ENCODE measurements around the gene PHF21B.
"Not testable (repeated sequence)": the region's sequence is repeated elsewhere in the genome, so short reads cannot be mapped to it uniquely, and the experiment has no call there.

Gene PHF21B

GRCh38 chr22:45009606-45010531 is at the start of gene PHF21B:
Gene PHF21B, minus strand, starts transcription at chr22:45010005. Its CDS starts 456 bp downstream, at chr22:45009549.
- intact Hi-C loops (cut with micrococcal nuclease) = no loop called here
- peak within 1 kb of the TSS; percentile 63 for H3K4me3 Mint-ChIP-seq
- H3K4me1 Mint-ChIP-seq (ENCODE audit: low read depth) = peaks cover 5% of the 10 kb centered on the region
- H3K36me3 Mint-ChIP-seq (ENCODE audit: low read depth) = no peaks in the 10 kb centered on the region
- no peak within 1 kb of the TSS for H3K27ac Mint-ChIP-seq
- peaks cover 78% of the 10 kb centered on the region for H3K27me3 Mint-ChIP-seq
- H3K9me3 Mint-ChIP-seq = no peaks in the 10 kb centered on the region

GRCh38 chr22:45059296-45059695 is 49.5 kb upstream of the PHF21B start:
- H3K27ac Mint-ChIP-seq = no peak overlapping the region
- H3K36me3 Mint-ChIP-seq (ENCODE audit: low read depth) = no peaks in the 10 kb centered on the region

GRCh38 chr22:45058622-45058912 is 48.8 kb upstream of the PHF21B start:
- peaks cover 4% of the 10 kb centered on the region for H3K27me3 Mint-ChIP-seq
- no peaks in the 10 kb centered on the region for H3K4me1 Mint-ChIP-seq (ENCODE audit: low read depth)
- H3K36me3 Mint-ChIP-seq (ENCODE audit: low read depth) = no peaks in the 10 kb centered on the region
- intact Hi-C loops (cut with micrococcal nuclease) = no loop called here
- no peak overlapping the region for H3K27ac Mint-ChIP-seq
- no peak overlapping the region for H3K4me3 Mint-ChIP-seq
- H3K9me3 Mint-ChIP-seq = no peaks in the 10 kb centered on the region

More at GRCh38 chr22:45059296-45059695, 49.5 kb upstream of the PHF21B start:
- H3K4me1 Mint-ChIP-seq (ENCODE audit: low read depth) = no peaks in the 10 kb centered on the region
- intact Hi-C loops (cut with micrococcal nuclease) = no loop called here
- H3K9me3 Mint-ChIP-seq = no peaks in the 10 kb centered on the region
- H3K27me3 Mint-ChIP-seq = peaks cover 4% of the 10 kb centered on the region
- H3K4me3 Mint-ChIP-seq = no peak overlapping the region

GRCh38 chr22:45055936-45056335 is 46.1 kb upstream of the PHF21B start:
- no peak overlapping the region for H3K4me3 Mint-ChIP-seq
- peaks cover 13% of the 10 kb centered on the region for H3K27me3 Mint-ChIP-seq
- H3K4me1 Mint-ChIP-seq (ENCODE audit: low read depth) = no peaks in the 10 kb centered on the region
- H3K27ac Mint-ChIP-seq = no peak overlapping the region
- H3K9me3 Mint-ChIP-seq = no peaks in the 10 kb centered on the region
- no peaks in the 10 kb centered on the region for H3K36me3 Mint-ChIP-seq (ENCODE audit: low read depth)
- intact Hi-C loops (cut with micrococcal nuclease) = no loop called here

- Mint-ChIP-seq H3K27ac (no peak overlapping the region), H3K4me1 (ENCODE audit: low read depth) (no peaks in the 10 kb centered on the region), H3K36me3 (ENCODE audit: low read depth) (no peaks in the 10 kb centered on the region), H3K4me3 (no peak overlapping the region), H3K27me3 (peaks cover 20% of the 10 kb centered on the region), H3K9me3 (no peaks in the 10 kb centered on the region)
- intact Hi-C loops (cut with micrococcal nuclease) = no loop called here
These were observed 43.8 kb upstream of the PHF21B start for GRCh38 chr22:45053571-45053970.

- intact Hi-C loops (cut with micrococcal nuclease) = no loop called here
- Mint-ChIP-seq H3K27me3 (peaks cover 20% of the 10 kb centered on the region), H3K4me3 (no peak overlapping the region)
These were observed 43.3 kb upstream of the PHF21B start for GRCh38 chr22:45053094-45053493.

GRCh38 chr22:45052665-45053064 is 42.9 kb upstream of the PHF21B start:
- H3K9me3 Mint-ChIP-seq; intact Hi-C loops (cut with micrococcal nuclease); H3K27ac Mint-ChIP-seq; H3K4me3 Mint-ChIP-seq; H3K4me1 Mint-ChIP-seq (ENCODE audit: low read depth); H3K36me3 Mint-ChIP-seq (ENCODE audit: low read depth): not testable (repeated sequence)
- H3K27me3 Mint-ChIP-seq = peaks cover 18% of the 10 kb centered on the region

More at GRCh38 chr22:45053094-45053493, 43.3 kb upstream of the PHF21B start:
- Mint-ChIP-seq H3K27ac (no peak overlapping the region), H3K4me1 (ENCODE audit: low read depth) (no peaks in the 10 kb centered on the region), H3K9me3 (no peaks in the 10 kb centered on the region), H3K36me3 (ENCODE audit: low read depth) (no peaks in the 10 kb centered on the region)

GRCh38 chr22:45051946-45052345 is 42.1 kb upstream of the PHF21B start:
- Mint-ChIP-seq H3K9me3 (peaks cover 4% of the 10 kb centered on the region), H3K4me3 (no peak overlapping the region), H3K4me1 (ENCODE audit: low read depth) (no peaks in the 10 kb centered on the region), H3K27me3 (peaks cover 23% of the 10 kb centered on the region), H3K27ac (no peak overlapping the region), H3K36me3 (ENCODE audit: low read depth) (no peaks in the 10 kb centered on the region)
- intact Hi-C loops (cut with micrococcal nuclease) = no loop called here

GRCh38 chr22:45051419-45051818 is 41.6 kb upstream of the PHF21B start:
- H3K4me3 Mint-ChIP-seq = no peak overlapping the region
- H3K9me3 Mint-ChIP-seq = peaks cover 9% of the 10 kb centered on the region
- no peaks in the 10 kb centered on the region for H3K36me3 Mint-ChIP-seq (ENCODE audit: low read depth)
- no peaks in the 10 kb centered on the region for H3K4me1 Mint-ChIP-seq (ENCODE audit: low read depth)
- H3K27me3 Mint-ChIP-seq = peaks cover 25% of the 10 kb centered on the region
- intact Hi-C loops (cut with micrococcal nuclease) = no loop called here
- H3K27ac Mint-ChIP-seq = no peak overlapping the region

GRCh38 chr22:45047260-45047659 is 37.5 kb upstream of the PHF21B start:
- H3K27me3 Mint-ChIP-seq = peaks cover 35% of the 10 kb centered on the region
- no peak overlapping the region for H3K4me3 Mint-ChIP-seq
- intact Hi-C loops (cut with micrococcal nuclease) = no loop called here
- H3K27ac Mint-ChIP-seq = no peak overlapping the region
- no peaks in the 10 kb centered on the region for H3K4me1 Mint-ChIP-seq (ENCODE audit: low read depth)
- peaks cover 9% of the 10 kb centered on the region for H3K9me3 Mint-ChIP-seq
- no peaks in the 10 kb centered on the region for H3K36me3 Mint-ChIP-seq (ENCODE audit: low read depth)

GRCh38 chr22:45045208-45045607 is 35.4 kb upstream of the PHF21B start:
- intact Hi-C loops (cut with micrococcal nuclease) = no loop called here
- Mint-ChIP-seq H3K27me3 (peaks cover 26% of the 10 kb centered on the region), H3K36me3 (ENCODE audit: low read depth) (no peaks in the 10 kb centered on the region), H3K9me3 (peaks cover 9% of the 10 kb centered on the region), H3K27ac (no peak overlapping the region), H3K4me1 (ENCODE audit: low read depth) (no peaks in the 10 kb centered on the region), H3K4me3 (no peak overlapping the region)

GRCh38 chr22:45042263-45042662 is 32.5 kb upstream of the PHF21B start:
- Mint-ChIP-seq H3K27me3 (peaks cover 16% of the 10 kb centered on the region), H3K27ac (no peak overlapping the region), H3K9me3 (peaks cover 20% of the 10 kb centered on the region), H3K4me3 (no peak overlapping the region), H3K36me3 (ENCODE audit: low read depth) (no peaks in the 10 kb centered on the region), H3K4me1 (ENCODE audit: low read depth) (no peaks in the 10 kb centered on the region)
- intact Hi-C loops (cut with micrococcal nuclease) = no loop called here

GRCh38 chr22:45039133-45039532 is 29.3 kb upstream of the PHF21B start:
- intact Hi-C loops (cut with micrococcal nuclease) = no loop called here
- Mint-ChIP-seq H3K27ac (no peak overlapping the region), H3K4me3 (no peak overlapping the region), H3K9me3 (peaks cover 12% of the 10 kb centered on the region), H3K36me3 (ENCODE audit: low read depth) (no peaks in the 10 kb centered on the region), H3K27me3 (peaks cover 7% of the 10 kb centered on the region), H3K4me1 (ENCODE audit: low read depth) (no peaks in the 10 kb centered on the region)

GRCh38 chr22:45036154-45036553 is 26.3 kb upstream of the PHF21B start:
- intact Hi-C loops (cut with micrococcal nuclease) = no loop called here
- Mint-ChIP-seq H3K36me3 (ENCODE audit: low read depth) (no peaks in the 10 kb centered on the region), H3K4me1 (ENCODE audit: low read depth) (no peaks in the 10 kb centered on the region), H3K9me3 (peaks cover 12% of the 10 kb centered on the region), H3K4me3 (no peak overlapping the region), H3K27me3 (no peaks in the 10 kb centered on the region), H3K27ac (no peak overlapping the region)

GRCh38 chr22:45034821-45035220 is 25.0 kb upstream of the PHF21B start:
- Mint-ChIP-seq H3K9me3 (peaks cover 12% of the 10 kb centered on the region), H3K27ac (no peak overlapping the region), H3K4me1 (ENCODE audit: low read depth) (no peaks in the 10 kb centered on the region), H3K4me3 (no peak overlapping the region), H3K36me3 (ENCODE audit: low read depth) (no peaks in the 10 kb centered on the region), H3K27me3 (no peaks in the 10 kb centered on the region)
- intact Hi-C loops (cut with micrococcal nuclease) = no loop called here
